ENCODE results near the gene PNP.

GRCh38 chr14:20487396-20487725 lies 18.2 kb downstream of the PNP start:
- no peak for TF ChIP-seq POLR2A (IDR thresholded peaks at IDR 0.05; ENCODE audit: low read length)
- TF ChIP-seq GATA1 (IDR thresholded peaks at IDR 0.05; ENCODE audit: low read depth, low read length) = no peak

Data from erythroblast (primary cell).